WTC11 (cell line): ENCODE measurements around the gene PLA2G1B. TPM values are rescaled to one million over a fixed set of nuclear protein-coding genes. Genes with fewer than 3 reads are reported as not detected.

Source experiments
- ATAC-seq: fragments of 200-7000 bp; cut with Tn5 transposase; 2 replicates; pipeline ENCODE4 v1.10.0; 2021; ENCODE audit warnings: mild to moderate bottlenecking, moderate library complexity
- CTCF ChIA-PET: fragments of 300-600 bp; sonication (Branson Sonifier 250); formaldehyde crosslinking; loops from one replicate; lab custom pipeline; 2021; ENCODE audit warnings: antibody characterized with exemption; lab: Charles Lee
- POLR2A ChIA-PET: fragments of 350-600 bp; sonication (Branson Sonifier 250); formaldehyde crosslinking; loops from one replicate; lab custom pipeline; 2021; ENCODE audit warnings: antibody characterized with exemption; lab: Charles Lee
- DNase-seq: peaks from one replicate; pipeline ENCODE4 v3.0.0; 2021; ENCODE audit warnings: low spot score
- H3K27ac Mint-ChIP-seq: 2 replicates; pipeline ENCODE4 v1.8.0; 2021; ENCODE audit warnings: mixed read lengths
- H3K27me3 Mint-ChIP-seq: 2 replicates; pipeline ENCODE4 v1.8.0; 2021; ENCODE audit warnings: low read depth, mild to moderate bottlenecking, moderate library complexity, mixed read lengths
- H3K36me3 Mint-ChIP-seq: 2 replicates; pipeline ENCODE4 v1.8.0; 2021; ENCODE audit warnings: mixed read lengths
- H3K4me1 Mint-ChIP-seq: 2 replicates; pipeline ENCODE4 v1.8.0; 2022; ENCODE audit warnings: mixed read lengths
- H3K4me3 Mint-ChIP-seq: 2 replicates; pipeline ENCODE4 v1.8.0; 2021; ENCODE audit warnings: mild to moderate bottlenecking, moderate library complexity, mixed read lengths
- H3K9me3 Mint-ChIP-seq: 2 replicates; pipeline ENCODE4 v1.8.0; 2021; ENCODE audit warnings: mixed read lengths
- ATF2 ChIP-seq: sonication (generic); formaldehyde crosslinking; IDR thresholded peaks from 2 replicates; pipeline ENCODE4 v1.8.1; 2022; ENCODE audit warnings: low read depth, missing genetic modification reagents, borderline replicate concordance
- CREM ChIP-seq: sonication (generic); formaldehyde crosslinking; IDR thresholded peaks from 2 replicates; pipeline ENCODE4 v1.8.1; 2022; ENCODE audit warnings: mild to moderate bottlenecking, missing genetic modification reagents, moderate library complexity
- E2F1 ChIP-seq: sonication (generic); formaldehyde crosslinking; IDR thresholded peaks from 2 replicates; pipeline ENCODE4 v1.8.0; 2022; ENCODE audit warnings: mild to moderate bottlenecking, missing genetic modification reagents
- EMX1 ChIP-seq: fragments of 250-450 bp; sonication (Bioruptor Pico); IDR thresholded peaks from 2 replicates; pipeline ENCODE4 v1.8.0; 2021; ENCODE audit warnings: mild to moderate bottlenecking
- ERG ChIP-seq: fragments of 250-450 bp; sonication (Bioruptor Pico); IDR thresholded peaks from 2 replicates; pipeline ENCODE4 v1.8.0; 2021; ENCODE audit warnings: mild to moderate bottlenecking
- FOXJ3 ChIP-seq: sonication (generic); formaldehyde crosslinking; IDR thresholded peaks from 2 replicates; pipeline ENCODE4 v1.9.0; 2021; ENCODE audit warnings: missing genetic modification reagents, mild to moderate bottlenecking, borderline replicate concordance
- GTF2I ChIP-seq: fragments of 250-450 bp; sonication (Bioruptor Pico); conservative IDR thresholded peaks from 2 replicates; pipeline ENCODE4 v1.4.0; 2021; ENCODE audit warnings: mild to moderate bottlenecking
- HMGA2 ChIP-seq: fragments of 250-450 bp; sonication (Bioruptor Pico); IDR thresholded peaks from 2 replicates; pipeline ENCODE4 v1.4.0; 2021; ENCODE audit warnings: mild to moderate bottlenecking, moderate library complexity
- HMGXB4 ChIP-seq: sonication (generic); formaldehyde crosslinking; IDR thresholded peaks from 2 replicates; pipeline ENCODE4 v1.8.1; 2023; ENCODE audit warnings: mild to moderate bottlenecking, moderate library complexity, missing genetic modification reagents
- IRF1 ChIP-seq: sonication (generic); formaldehyde crosslinking; IDR thresholded peaks from 2 replicates; pipeline ENCODE4 v1.8.0; 2023; ENCODE audit warnings: missing genetic modification reagents
- JAZF1 ChIP-seq: fragments of 250-450 bp; sonication (Bioruptor Pico); IDR thresholded peaks from 2 replicates; pipeline ENCODE4 v1.9.0; 2021; ENCODE audit warnings: moderate library complexity, mild to moderate bottlenecking, inconsistent platforms
- MYBL2 ChIP-seq: sonication (generic); formaldehyde crosslinking; IDR thresholded peaks from 2 replicates; pipeline ENCODE4 v1.8.1; 2023; ENCODE audit warnings: mild to moderate bottlenecking, moderate library complexity, missing genetic modification reagents
- NFE2L1 ChIP-seq: sonication (generic); formaldehyde crosslinking; IDR thresholded peaks from 2 replicates; pipeline ENCODE4 v1.8.1; 2023; ENCODE audit warnings: missing genetic modification reagents
- NFYB ChIP-seq: sonication (generic); formaldehyde crosslinking; conservative IDR thresholded peaks from 2 replicates; pipeline ENCODE4 v1.8.0; 2022; ENCODE audit warnings: low read depth, missing genetic modification reagents
- NR1H2 ChIP-seq: sonication (generic); formaldehyde crosslinking; IDR thresholded peaks from 2 replicates; pipeline ENCODE4 v1.9.0; 2021; ENCODE audit warnings: mild to moderate bottlenecking, moderate library complexity, missing genetic modification reagents
- NR2C2 ChIP-seq: sonication (generic); formaldehyde crosslinking; IDR thresholded peaks from 2 replicates; pipeline ENCODE4 v1.8.0; 2022; ENCODE audit warnings: mild to moderate bottlenecking, missing genetic modification reagents
- OVOL2 ChIP-seq: fragments of 250-450 bp; sonication (Bioruptor Pico); IDR thresholded peaks from 2 replicates; pipeline ENCODE4 v1.9.0; 2021; ENCODE audit warnings: mild to moderate bottlenecking, borderline replicate concordance
- PRDM15 ChIP-seq: sonication (generic); formaldehyde crosslinking; IDR thresholded peaks from 2 replicates; pipeline ENCODE4 v1.8.0; 2022; ENCODE audit warnings: missing genetic modification reagents
- SOX15 ChIP-seq: fragments of 250-450 bp; sonication (Bioruptor Pico); IDR thresholded peaks from 2 replicates; pipeline ENCODE4 v1.9.0; 2021; ENCODE audit warnings: mild to moderate bottlenecking
- STAT6 ChIP-seq: sonication (generic); formaldehyde crosslinking; conservative IDR thresholded peaks from 2 replicates; pipeline ENCODE4 v1.8.1; 2023; ENCODE audit warnings: mild to moderate bottlenecking, low read depth, missing genetic modification reagents, moderate library complexity
- ZBTB21 ChIP-seq: sonication (generic); formaldehyde crosslinking; IDR thresholded peaks from 2 replicates; pipeline ENCODE4 v1.8.1; 2023; ENCODE audit warnings: mild to moderate bottlenecking, missing genetic modification reagents, borderline replicate concordance
- ZNF121 ChIP-seq: sonication (generic); formaldehyde crosslinking; IDR thresholded peaks from 2 replicates; pipeline ENCODE4 v1.8.0; 2023; ENCODE audit warnings: missing genetic modification reagents
- ZNF671 ChIP-seq: fragments of 250-450 bp; sonication (Bioruptor Pico); IDR thresholded peaks from 2 replicates; pipeline ENCODE4 v1.8.0; 2021; ENCODE audit warnings: mild to moderate bottlenecking
- total RNA-seq: library from RNA; stranded (reverse); gene quantifications from 3 replicates; pipeline ENCODE4 v1.2.3, GENCODE V29; 2021

Gene PLA2G1B
- total RNA-seq, 1 experiment from 2014 or later = 1.8 TPM

GRCh38 chr12:120278137-120279069, 49.2 kb downstream of the PLA2G1B start:
- ChIA-PET CTCF (no interaction called here), POLR2A (no interaction called here)
- H3K36me3 Mint-ChIP-seq = peaks cover 8% of the 10 kb centered on the region
- TF ChIP-seq JAZF1 (CRISPR knock-in tag) (no peak), EMX1 (CRISPR knock-in tag) (no peak), ZNF121 (CRISPR knock-in tag) (no peak), NFE2L1 (CRISPR knock-in tag) (no peak), MYBL2 (no peak), ZNF671 (CRISPR knock-in tag) (no peak), GTF2I (CRISPR knock-in tag) (no peak), PRDM15 (CRISPR knock-in tag) (no peak), ERG (no peak), NR2C2 (CRISPR knock-in tag) (no peak), HMGXB4 (no peak), ZBTB21 (CRISPR knock-in tag) (no peak), SOX15 (CRISPR knock-in tag) (no peak), OVOL2 (no peak), FOXJ3 (CRISPR knock-in tag) (no peak), IRF1 (CRISPR knock-in tag) (no peak), CREM (CRISPR knock-in tag) (no peak)
- ATAC-seq (no peak), DNase-seq (no peak)
- H3K27me3 Mint-ChIP-seq = no peaks in the 10 kb centered on the region; the same call in 1 of the 2 replicates
- no peak overlapping the region for H3K27ac Mint-ChIP-seq
- H3K4me3 Mint-ChIP-seq = no peak overlapping the region
- H3K4me1 Mint-ChIP-seq = peaks cover 6% of the 10 kb centered on the region
- peaks cover 9% of the 10 kb centered on the region for H3K9me3 Mint-ChIP-seq

- Mint-ChIP-seq H3K9me3 (peaks cover 9% of the 10 kb centered on the region), H3K27ac (no peak overlapping the region), H3K4me3 (no peak overlapping the region), H3K27me3 (no peaks in the 10 kb centered on the region; the same call in 1 of the 2 replicates), H3K36me3 (peaks cover 8% of the 10 kb centered on the region), H3K4me1 (no peaks in the 10 kb centered on the region)
- ChIA-PET POLR2A (no interaction called here), CTCF (no interaction called here)
- no peak for DNase-seq
- ATAC-seq = no peak
- TF ChIP-seq ATF2 (CRISPR knock-in tag) (no peak), STAT6 (no peak), E2F1 (no peak), NFYB (CRISPR knock-in tag) (no peak), HMGA2 (CRISPR knock-in tag) (no peak), JAZF1 (CRISPR knock-in tag) (no peak), NR1H2 (CRISPR knock-in tag) (no peak)
These were observed 50.8 kb downstream of the PLA2G1B start for GRCh38 chr12:120276734-120277133.
